Naive B cell (primary cell): ENCODE measurements around the gene KDM4B. TPM values are rescaled to one million over a fixed set of nuclear protein-coding genes. Genes with fewer than 3 reads are reported as not detected.
"Not testable (repeated sequence)": the region's sequence is repeated elsewhere in the genome, so short reads cannot be mapped to it uniquely, and the experiment has no call there.

Source experiments
- ATAC-seq, 2 donors: fragments of 150-1000 bp; cut with Tn5 transposase; 2 replicates each; pipeline ENCODE4 v1.10.0; 2021; ENCODE audit warnings: low read depth in 2 of 2, mild to moderate bottlenecking in 2 of 2, moderate library complexity in 2 of 2
- DNase-seq: peaks from one replicate; pipeline ENCODE4 v3.0.0; 2022
- H3K27ac Mint-ChIP-seq, 6 donors: one replicate each; pipeline ENCODE4 v1.8.0; 2020 to 2022; ENCODE audit warnings: mild to moderate bottlenecking in 6 of 6, mixed read lengths in 6 of 6, moderate library complexity in 5 of 6, inconsistent platforms in 2 of 6
- H3K27me3 Mint-ChIP-seq, 3 donors: one replicate each; pipeline ENCODE4 v1.8.0; 2021 to 2022; ENCODE audit warnings: mixed read lengths in 3 of 3, mild to moderate bottlenecking in 1 of 3
- H3K36me3 Mint-ChIP-seq, 2 donors: one replicate each; pipeline ENCODE4 v1.8.0; 2020 to 2022; ENCODE audit warnings: mixed read lengths in 2 of 2, inconsistent platforms in 1 of 2, mild to moderate bottlenecking in 1 of 2
- H3K4me1 Mint-ChIP-seq, 3 donors: one replicate each; pipeline ENCODE4 v1.8.0; 2020 to 2022; ENCODE audit warnings: mixed read lengths in 3 of 3, inconsistent platforms in 1 of 3, mild to moderate bottlenecking in 1 of 3, moderate library complexity in 1 of 3
- H3K4me3 Mint-ChIP-seq, 8 donors: one replicate each; pipeline ENCODE4 v1.8.0; 2020 to 2022; ENCODE audit warnings: mild to moderate bottlenecking in 8 of 8, mixed read lengths in 8 of 8, moderate library complexity in 8 of 8, inconsistent platforms in 2 of 8
- H3K9me3 Mint-ChIP-seq, 7 donors: one replicate each; pipeline ENCODE4 v1.8.0; 2020 to 2022; ENCODE audit warnings: mixed read lengths in 7 of 7, mild to moderate bottlenecking in 5 of 7, inconsistent platforms in 2 of 7, moderate library complexity in 1 of 7
- polyA plus RNA-seq, 6 donors: library from polyadenylated mRNA; unstranded; fragments of 300-500 nt; fragmentation: Illumina TruSeq; gene quantifications; one replicate each; pipeline ENCODE4 v1.2.3, GENCODE V29; 2021; ENCODE audit warnings: low read depth in 6 of 6

KDM4B gene
- polyA plus RNA-seq, 6 donors from 2014 or later: 17.9 to 94.1 (median 50.8) TPM

DNA sequence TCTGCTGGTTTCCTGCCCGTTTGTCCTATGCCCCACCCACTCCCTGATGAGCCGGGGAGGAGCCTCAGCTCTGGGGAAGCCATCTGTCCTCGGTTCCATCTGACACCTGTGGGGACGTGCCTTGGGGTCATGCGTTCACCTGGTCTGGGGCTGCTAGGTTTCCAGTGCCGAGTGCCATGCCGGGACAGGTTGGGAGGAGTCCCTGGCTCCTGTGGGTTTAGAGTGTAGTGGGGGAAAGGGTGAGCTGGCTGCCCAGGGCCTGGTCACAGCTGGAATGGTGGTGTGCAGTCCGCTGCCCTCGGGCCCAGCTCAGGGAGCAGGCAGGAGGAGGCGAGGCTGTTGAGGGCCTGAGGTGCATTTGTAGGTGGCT lies 2.5 kb downstream of the KDM4B start:
- peaks cover 0 to 8% of the 10 kb centered on the region in 2 donors for H3K36me3 Mint-ChIP-seq
- H3K27ac Mint-ChIP-seq: peak overlapping the region; percentile 15 to 95 (median 84)
- DNase-seq (no peak), ATAC-seq (no peak)
- no peaks in the 10 kb centered on the region for H3K27me3 Mint-ChIP-seq
- H3K9me3 Mint-ChIP-seq: no peaks in the 10 kb centered on the region
- H3K4me3 Mint-ChIP-seq: peak overlapping the region; percentile 2 to 97 (median 90)
- H3K4me1 Mint-ChIP-seq: peaks cover 44 to 52% (median 48%) of the 10 kb centered on the region in 3 donors

DNA sequence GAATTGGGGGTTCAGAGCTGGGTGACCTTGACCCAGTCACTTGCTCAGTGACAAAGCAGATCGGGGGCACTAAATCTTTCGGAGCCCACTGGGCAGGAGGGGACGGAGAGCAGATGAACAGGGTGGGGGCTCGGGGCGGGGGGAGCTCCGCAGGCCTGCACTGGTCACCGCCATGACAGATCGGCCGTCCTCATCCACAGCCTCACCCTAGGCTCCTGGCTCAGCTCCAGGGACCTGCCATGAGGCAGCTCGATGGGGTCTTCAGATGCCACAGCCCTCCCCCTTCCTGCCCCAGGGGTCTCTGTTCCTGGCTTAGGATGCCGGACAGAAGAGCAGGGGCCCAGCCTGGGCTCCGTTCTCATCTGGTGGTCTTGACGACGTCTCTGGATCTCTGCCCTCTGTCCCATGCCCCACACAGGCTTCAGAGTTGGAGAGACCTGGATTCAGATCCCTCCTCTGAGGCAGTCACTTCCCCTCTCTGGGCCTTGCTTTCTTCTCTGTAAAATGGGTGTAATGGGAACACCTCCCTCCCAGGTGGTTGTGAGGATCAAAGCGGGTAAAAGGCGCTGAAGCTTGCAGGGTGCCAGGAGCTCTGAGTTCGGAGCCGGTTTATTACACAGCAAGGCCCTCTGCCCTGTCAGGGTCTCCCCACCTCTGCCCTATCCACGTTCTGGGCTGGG lies 3.0 kb downstream of the KDM4B start:
- ATAC-seq: no peak
- Mint-ChIP-seq H3K36me3 (peaks cover 0 to 8% of the 10 kb centered on the region in 2 donors), H3K9me3 (no peaks in the 10 kb centered on the region), H3K27ac (peak overlapping the region in 2 of 6 donors; percentile 60 to 93), H3K4me1 (peaks cover 49 to 56% (median 54%) of the 10 kb centered on the region in 3 donors), H3K27me3 (no peaks in the 10 kb centered on the region), H3K4me3 (peak overlapping the region in 6 of 8 donors; percentile 22 to 97 (median 78))
- DNase-seq: no peak

DNA sequence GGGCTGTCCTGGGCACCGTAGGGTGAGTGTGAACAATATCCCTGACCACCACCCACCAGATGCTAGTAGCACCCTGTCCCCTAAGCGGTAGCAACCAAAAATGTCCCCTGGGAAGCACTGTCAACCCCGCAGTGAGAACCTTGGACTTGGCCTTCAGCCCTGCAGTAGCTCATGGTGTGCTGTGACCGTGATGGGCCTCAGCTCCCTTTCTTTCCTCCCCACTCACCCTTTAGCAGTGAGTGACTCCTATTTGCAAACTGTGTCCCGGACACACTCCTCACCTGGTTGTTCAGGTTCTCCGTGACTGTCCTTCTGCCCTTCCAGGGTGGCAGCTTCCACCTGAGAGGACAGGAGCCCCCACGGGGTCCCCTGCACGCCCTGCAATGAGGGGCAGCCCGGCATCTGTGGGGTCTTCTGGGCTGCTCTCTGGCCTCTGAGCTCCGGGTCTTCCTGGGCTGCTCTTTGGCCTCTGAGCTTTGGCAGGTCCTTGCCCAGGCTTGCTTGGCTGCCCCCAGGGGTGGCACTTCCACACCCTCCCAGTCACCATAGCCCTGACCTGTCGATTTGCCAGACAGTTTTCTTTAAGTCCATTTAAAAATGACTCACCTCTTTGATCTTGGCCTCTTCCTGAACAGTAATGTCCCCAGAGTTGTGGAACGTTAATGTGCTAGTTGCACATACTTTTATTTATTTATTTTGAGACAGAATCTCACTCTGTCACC lies 3.8 kb downstream of the KDM4B start:
- Mint-ChIP-seq H3K9me3 (no peaks in the 10 kb centered on the region), H3K27me3 (no peaks in the 10 kb centered on the region), H3K4me1 (peaks cover 56 to 61% (median 60%) of the 10 kb centered on the region in 3 donors), H3K27ac (peak overlapping the region in 2 of 6 donors; percentile 78 to 93), H3K4me3 (peak overlapping the region in 3 of 8 donors; percentile 73 to 95 (median 84)), H3K36me3 (peaks cover 0 to 8% of the 10 kb centered on the region in 2 donors)
- ATAC-seq (no peak), DNase-seq (no peak)

DNA sequence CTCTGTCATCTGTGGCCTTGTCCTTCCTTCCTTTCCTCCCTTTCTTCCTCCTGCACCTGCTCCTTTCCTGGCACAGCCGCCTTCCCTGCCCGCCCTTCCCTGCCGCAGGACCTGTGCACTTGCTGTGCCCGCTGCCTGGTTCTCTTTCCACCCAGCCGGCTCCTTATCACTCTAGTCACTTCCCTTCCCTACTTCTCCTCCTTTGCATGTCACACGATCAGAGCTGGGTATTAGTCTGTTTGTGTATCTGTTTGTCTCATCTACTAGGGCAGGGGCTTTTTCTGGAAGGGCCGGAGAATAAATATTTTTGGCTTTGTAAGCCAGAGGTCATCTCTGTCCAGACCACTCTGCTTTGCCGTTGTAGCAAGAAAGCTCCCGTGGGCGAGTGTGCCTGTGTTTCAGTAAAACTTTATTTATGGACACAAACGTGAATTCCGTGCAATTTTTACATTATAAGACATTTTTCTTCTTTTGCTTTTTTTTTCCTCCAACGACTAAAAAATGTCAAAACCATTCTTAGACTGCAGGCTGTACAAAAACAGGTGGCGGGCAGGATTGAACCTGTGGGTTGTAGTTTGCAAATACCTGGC lies 6.1 kb downstream of the KDM4B start:
- no peaks in the 10 kb centered on the region for H3K27me3 Mint-ChIP-seq
- H3K27ac Mint-ChIP-seq: peak overlapping the region in 4 of 6 donors; percentile 62 to 86 (median 78)
- peaks cover 59 to 67% (median 61%) of the 10 kb centered on the region in 3 donors for H3K4me1 Mint-ChIP-seq
- H3K4me3 Mint-ChIP-seq: peak overlapping the region in 3 of 8 donors; percentile 32 to 73 (median 37)
- peaks cover 0 to 8% of the 10 kb centered on the region in 2 donors for H3K36me3 Mint-ChIP-seq
- H3K9me3 Mint-ChIP-seq: no peaks in the 10 kb centered on the region
- DNase-seq (no peak), ATAC-seq (no peak)

DNA sequence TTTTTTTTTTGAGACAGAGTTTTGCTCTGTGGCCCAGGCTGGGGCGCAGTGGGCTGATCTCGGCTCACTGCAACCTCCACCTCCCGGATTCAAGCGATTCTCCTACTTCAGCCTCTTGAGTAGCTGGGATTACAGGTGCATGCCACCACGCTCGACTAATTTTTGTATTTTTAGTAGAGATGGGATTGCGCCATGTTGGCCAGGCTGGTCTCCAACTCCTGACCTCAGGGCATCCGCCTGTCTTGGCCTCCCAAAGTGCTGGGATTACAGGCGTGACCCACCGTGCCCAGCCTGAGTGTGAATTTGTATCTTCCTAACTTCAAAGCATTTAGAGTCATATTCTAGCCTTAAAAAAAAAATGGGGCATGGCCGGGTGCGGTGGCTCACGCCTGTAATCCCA lies 6.7 kb downstream of the KDM4B start:
- not testable (repeated sequence) for ATAC-seq, H3K9me3 Mint-ChIP-seq, DNase-seq, H3K27me3 Mint-ChIP-seq, H3K36me3 Mint-ChIP-seq
- peak overlapping the region in 1 of 6 donors; percentile 94 for H3K27ac Mint-ChIP-seq
- H3K4me3 Mint-ChIP-seq: peak overlapping the region in 1 of 8 donors; percentile 37
- H3K4me1 Mint-ChIP-seq: peaks cover 57 to 65% (median 61%) of the 10 kb centered on the region in 3 donors

DNA sequence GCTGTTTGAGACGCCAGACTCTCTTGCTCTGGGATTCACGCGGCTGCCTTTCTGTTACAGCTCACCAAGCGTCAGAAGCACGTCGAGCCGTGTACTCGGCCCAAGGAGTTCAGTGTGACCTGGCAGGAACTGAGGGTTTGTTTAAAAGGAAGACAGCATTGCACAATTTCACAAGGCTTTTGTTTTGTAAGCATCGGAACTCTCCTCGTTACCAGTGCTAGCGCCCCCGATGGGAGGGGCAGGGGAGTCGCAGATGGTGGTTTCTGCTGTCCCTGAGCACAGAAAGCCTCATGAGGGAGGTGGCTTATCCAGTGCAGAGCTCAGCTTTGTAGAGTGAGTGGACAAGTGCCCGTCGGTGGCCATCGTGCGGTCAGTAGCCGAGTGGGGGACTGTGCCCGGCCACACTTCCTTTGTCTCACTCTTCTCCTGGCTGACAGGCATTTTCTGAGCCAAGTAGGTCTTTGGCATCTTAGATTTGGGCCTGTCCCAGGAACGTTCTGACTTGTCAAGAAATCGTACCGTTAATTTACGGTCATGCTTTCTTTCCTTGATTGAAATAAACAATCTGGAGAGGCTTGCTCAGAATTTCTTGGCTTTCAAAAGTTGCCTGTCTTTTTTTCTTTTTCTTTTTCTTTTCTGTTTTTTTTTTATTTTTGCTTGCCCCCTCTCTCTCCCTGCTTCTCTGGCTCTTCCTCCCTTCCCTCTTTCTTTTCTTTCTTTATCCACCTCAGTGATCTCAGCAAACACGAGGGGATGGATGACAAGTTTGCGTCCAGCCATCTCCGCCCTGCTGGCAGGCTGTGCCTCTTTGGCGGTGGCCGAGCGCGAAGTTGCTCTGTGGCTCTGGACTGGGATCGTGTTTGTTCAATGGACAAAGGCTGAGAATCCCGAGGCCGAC lies 7.7 kb downstream of the KDM4B start:
- peak overlapping the region; percentile 83 to 95 (median 92) for H3K27ac Mint-ChIP-seq
- no peaks in the 10 kb centered on the region for H3K9me3 Mint-ChIP-seq
- H3K4me3 Mint-ChIP-seq: peak overlapping the region; percentile 10 to 83 (median 72)
- peaks cover 51 to 60% (median 53%) of the 10 kb centered on the region in 3 donors for H3K4me1 Mint-ChIP-seq
- H3K27me3 Mint-ChIP-seq: no peaks in the 10 kb centered on the region
- peaks cover 0 to 8% of the 10 kb centered on the region in 2 donors for H3K36me3 Mint-ChIP-seq
- ATAC-seq: peak; percentile 46 to 54
- DNase-seq: peak; percentile 28

DNA sequence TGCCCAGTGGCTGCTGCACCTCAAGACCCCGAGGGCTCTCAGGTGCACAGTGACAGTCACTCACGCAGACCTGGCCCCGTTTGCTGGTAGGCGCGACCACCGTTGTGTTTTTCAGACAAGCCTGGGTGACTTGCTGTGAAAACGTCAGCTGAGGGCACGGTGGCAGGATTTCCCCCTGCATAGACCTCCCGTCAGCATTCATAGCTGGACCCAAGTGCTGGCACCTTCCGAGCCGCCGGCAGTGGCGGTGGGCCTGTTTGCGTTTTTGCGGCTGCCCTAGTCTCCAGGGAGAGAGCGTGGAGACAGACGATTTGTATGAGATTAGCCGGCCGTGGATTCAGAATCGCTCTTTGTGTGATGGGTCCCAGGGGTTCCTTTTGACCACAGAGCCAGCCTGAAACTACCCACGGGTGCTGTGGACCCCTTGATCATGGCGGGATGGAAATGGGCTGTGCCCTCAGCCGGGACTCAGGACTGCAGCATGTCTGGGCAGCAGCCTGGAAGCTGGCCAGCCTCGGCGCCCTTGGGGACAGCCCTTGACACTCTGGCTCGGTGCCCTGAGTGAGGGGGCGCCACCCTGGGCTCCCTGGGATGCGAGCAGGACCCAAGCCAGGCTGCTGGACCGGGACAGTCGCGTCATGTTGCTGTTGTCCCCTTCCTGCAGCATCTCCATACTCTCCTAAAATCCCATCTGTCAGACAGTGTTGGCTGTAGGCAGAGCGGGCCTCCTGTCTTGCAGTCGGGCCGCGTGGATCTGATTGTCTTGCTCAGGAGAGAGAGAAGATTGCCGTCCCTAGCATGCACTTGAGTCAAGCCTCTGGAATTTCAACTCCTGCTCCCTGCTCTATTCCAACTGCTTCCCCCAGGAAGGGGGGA lies 8.6 kb downstream of the KDM4B start:
- DNase-seq: peak; percentile 60
- peak; percentile 68 to 70 for ATAC-seq
- Mint-ChIP-seq H3K9me3 (no peaks in the 10 kb centered on the region), H3K27me3 (no peaks in the 10 kb centered on the region), H3K4me3 (peak overlapping the region; percentile 10 to 83 (median 72)), H3K4me1 (peaks cover 47 to 57% (median 53%) of the 10 kb centered on the region in 3 donors), H3K36me3 (peaks cover 0 to 8% of the 10 kb centered on the region in 2 donors), H3K27ac (peak overlapping the region; percentile 86 to 95 (median 94))

DNA sequence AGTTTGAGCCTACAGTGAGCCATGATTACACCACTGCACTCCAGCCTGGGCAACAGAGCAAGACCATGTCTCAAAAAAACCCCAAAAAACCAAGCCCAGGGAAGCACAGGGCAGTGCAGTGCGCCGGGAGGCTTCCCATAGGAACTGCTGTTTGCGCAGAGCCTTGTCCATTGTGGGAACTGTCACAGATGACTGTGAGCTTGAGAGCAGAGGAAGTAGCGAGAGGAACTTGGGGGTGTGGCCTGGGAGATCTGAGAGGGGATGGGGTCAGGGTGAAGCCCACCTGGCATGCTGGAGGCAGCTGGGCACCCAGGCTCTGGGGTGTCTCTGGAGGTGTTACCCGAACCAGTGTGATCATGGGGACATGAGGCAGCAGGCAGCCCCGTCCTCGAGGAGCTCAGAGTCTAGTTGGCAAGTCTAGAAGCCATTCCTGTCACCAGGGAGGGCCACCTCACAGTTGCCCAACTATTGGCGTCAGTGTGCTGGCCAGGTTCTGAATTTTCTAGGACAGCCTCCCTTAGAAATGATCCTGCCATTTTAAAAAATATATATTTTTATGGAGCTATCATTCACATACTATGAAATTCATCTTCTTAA lies 10.4 kb downstream of the KDM4B start:
- ATAC-seq: no peak

DNA sequence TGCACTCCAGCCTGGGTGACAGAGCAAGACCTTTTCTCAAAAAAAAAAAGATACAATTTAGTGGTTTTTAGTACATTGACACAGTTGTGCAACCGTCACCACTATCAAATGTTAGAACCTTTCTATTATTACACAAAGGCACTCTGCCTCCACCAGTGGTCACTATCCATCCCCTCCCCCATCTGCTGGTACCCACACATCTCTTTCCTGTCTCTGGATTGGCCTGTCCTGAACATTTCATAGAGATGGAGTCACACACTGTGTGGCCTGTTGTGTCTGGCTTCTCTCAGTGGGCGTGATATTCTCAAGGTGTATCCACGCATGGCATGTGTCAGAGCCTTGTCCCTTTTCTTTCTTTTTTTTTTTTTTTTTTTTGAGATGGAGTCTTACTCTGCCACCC lies 11.2 kb downstream of the KDM4B start:
- Mint-ChIP-seq H3K36me3 (peaks cover 0 to 2% of the 10 kb centered on the region in 2 donors), H3K27ac (peak overlapping the region in 2 of 6 donors; percentile 4 to 78), H3K4me1 (peaks cover 48 to 64% (median 49%) of the 10 kb centered on the region in 3 donors), H3K27me3 (no peaks in the 10 kb centered on the region), H3K4me3 (no peak overlapping the region), H3K9me3 (no peaks in the 10 kb centered on the region)
- no peak for ATAC-seq
- no peak for DNase-seq

More for the DNA sequence above, 10.4 kb downstream of the KDM4B start:
- H3K4me3 Mint-ChIP-seq: peak overlapping the region in 3 of 8 donors; percentile 29 to 75 (median 54)
- peaks cover 0 to 8% of the 10 kb centered on the region in 2 donors for H3K36me3 Mint-ChIP-seq
- H3K27ac Mint-ChIP-seq: peak overlapping the region in 4 of 6 donors; percentile 26 to 67 (median 48)
- DNase-seq: no peak
- no peaks in the 10 kb centered on the region for H3K9me3 Mint-ChIP-seq
- peaks cover 50 to 69% (median 54%) of the 10 kb centered on the region in 3 donors for H3K4me1 Mint-ChIP-seq
- H3K27me3 Mint-ChIP-seq: no peaks in the 10 kb centered on the region

DNA sequence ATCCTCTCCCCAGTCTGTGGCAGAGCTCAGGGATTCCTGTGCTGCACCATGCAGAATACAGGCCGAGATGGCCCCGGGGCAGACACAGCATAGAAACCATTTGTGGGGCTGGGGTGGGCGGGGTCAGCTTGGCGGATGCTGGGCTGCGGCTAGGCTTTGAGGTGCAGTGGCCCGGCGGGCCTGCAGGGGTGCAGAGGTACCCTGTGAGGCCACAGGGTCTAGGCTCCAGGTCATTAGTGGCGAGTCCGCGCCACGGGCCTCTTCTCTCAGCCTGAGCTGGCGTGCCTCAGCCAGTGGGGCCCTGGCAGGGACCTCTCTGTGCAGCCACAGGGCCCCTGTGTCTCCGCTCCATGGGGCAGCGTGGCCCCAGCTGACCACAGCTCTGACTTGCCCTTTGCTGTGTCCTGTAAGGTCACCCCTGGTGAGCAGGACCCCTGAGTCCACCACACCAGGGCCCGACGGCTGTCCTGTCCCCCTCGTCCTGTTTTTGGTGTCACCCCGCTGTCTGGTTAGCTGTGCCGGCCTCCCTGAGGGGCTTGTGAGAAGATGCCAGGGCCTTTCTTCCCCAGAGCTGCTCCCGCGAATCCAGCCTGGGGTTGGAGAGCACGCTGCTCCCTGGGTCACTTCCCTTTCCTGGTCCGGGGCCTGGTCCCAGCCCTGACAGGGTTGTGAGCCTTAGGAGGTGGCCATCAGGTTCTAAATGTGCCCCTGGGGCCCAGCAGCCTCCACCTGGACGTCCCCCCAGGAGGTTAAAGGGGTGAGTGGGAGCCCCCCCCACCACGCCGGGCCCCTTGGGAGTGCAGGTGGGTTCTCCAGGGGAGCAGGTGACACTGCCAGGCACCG lies 12.1 kb downstream of the KDM4B start:
- ATAC-seq (no peak), DNase-seq (no peak)
- Mint-ChIP-seq H3K27ac (peak overlapping the region in 4 of 6 donors; percentile 4 to 89 (median 38)), H3K9me3 (no peaks in the 10 kb centered on the region), H3K36me3 (no peaks in the 10 kb centered on the region), H3K4me1 (peaks cover 43 to 65% (median 51%) of the 10 kb centered on the region in 3 donors), H3K27me3 (no peaks in the 10 kb centered on the region), H3K4me3 (peak overlapping the region in 2 of 8 donors; percentile 38 to 63)

DNA sequence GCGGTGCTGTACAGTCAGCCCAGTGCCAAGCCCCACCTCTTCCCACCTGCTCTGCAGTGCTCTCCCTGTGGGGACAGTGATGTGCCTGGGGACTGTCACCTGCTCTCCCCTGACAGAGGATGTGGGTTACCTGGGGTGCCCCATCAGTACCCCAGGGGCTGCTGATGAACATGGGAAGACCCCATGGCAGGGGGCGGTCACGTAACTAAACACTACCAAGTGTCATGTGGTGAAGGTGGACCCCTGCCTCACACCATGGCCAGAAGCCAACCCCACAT lies 12.7 kb downstream of the KDM4B start:
- no peaks in the 10 kb centered on the region for H3K27me3 Mint-ChIP-seq
- peaks cover 40 to 60% (median 50%) of the 10 kb centered on the region in 3 donors for H3K4me1 Mint-ChIP-seq
- H3K4me3 Mint-ChIP-seq: peak overlapping the region in 1 of 8 donors; percentile 29
- peak overlapping the region in 2 of 6 donors; percentile 4 to 89 for H3K27ac Mint-ChIP-seq
- ATAC-seq (peak; percentile 46 to 51), DNase-seq (peak; percentile 6)
- no peaks in the 10 kb centered on the region for H3K9me3 Mint-ChIP-seq
- no peaks in the 10 kb centered on the region for H3K36me3 Mint-ChIP-seq
